HG03520 (cell line): ENCODE data around the gene ANKH.
"Not testable (repeated sequence)": the region's sequence is repeated elsewhere in the genome, so short reads cannot be mapped to it uniquely, and the experiment has no call there.

Experiments used
- ATAC-seq: cut with Tn5 transposase; IDR thresholded peaks from one replicate; pipeline ENCODE4 v1.9.1; 2021; ENCODE audit warnings: mild to moderate bottlenecking, moderate library complexity; ENCODE audit not compliant: unreplicated experiment

Gene ANKH

DNA sequence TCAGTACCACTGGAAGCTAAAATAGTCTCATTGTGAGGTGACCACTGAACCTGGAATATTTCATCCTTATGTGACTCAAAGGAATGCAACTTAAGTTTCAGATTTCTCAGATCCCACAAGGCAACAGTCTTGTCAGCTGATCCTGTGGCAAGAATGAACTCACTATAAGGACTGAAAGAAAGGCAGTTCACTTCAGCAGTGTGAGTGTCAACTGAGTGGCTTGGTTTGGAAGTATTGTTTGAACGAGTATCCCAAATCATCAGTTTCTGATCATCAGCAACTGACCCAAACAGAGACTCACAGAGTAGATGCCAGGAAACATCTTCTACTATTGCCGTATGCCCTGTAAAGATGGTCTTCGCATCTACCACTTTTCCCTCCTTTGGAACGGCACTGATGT lies 74.2 kb downstream of the ANKH start:
- ATAC-seq = not testable (repeated sequence)

DNA sequence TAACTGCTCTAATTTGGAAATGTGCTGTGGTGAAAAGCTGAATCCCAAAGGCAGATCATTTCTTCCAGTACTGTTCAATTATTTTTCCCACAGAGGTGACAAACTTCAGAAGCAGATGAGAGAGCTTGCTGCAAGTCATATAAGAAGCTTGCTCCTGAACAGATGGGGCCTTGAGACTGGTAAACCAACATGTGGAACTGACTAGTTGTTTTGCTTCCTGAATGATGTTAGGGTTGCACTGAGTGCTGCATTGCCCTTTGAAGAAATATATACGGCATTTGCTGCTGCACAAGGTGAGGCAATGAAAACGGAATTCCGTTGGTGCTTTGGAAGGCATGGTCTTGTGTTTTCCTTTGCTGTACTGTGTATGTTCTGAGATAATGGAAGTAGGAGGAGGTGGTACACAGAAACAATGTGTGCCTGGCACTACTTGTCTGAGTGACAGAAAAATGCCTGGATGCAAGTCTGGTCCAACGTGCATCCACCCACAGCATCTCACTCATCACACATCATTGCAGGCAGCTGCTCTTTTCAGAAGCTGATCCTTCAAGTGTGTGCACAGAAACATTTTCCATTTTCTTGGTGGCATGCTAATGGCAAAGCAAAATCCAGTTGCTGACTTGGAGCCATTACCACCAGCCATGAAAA lies 76.9 kb downstream of the ANKH start:
- ATAC-seq = no peak

DNA sequence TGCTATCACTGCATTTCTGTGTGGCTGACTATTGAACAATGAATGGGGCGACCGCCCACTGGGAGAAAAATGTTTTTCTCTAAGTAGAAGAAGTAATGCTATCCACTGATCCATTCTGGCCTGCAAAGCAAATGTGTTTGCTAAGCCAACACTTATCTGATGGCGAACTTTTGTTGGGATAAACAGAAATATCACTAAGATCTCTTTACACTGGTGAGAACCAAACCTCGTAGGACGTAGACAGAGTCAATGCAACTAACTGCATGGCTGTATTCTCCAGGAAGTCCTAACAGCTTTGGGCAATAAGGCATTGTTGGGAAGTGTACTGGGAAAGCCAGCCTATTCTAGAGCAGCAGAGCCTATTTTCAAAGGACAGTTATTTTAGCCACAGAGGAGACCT lies 77.7 kb downstream of the ANKH start:
- ATAC-seq = no peak

DNA sequence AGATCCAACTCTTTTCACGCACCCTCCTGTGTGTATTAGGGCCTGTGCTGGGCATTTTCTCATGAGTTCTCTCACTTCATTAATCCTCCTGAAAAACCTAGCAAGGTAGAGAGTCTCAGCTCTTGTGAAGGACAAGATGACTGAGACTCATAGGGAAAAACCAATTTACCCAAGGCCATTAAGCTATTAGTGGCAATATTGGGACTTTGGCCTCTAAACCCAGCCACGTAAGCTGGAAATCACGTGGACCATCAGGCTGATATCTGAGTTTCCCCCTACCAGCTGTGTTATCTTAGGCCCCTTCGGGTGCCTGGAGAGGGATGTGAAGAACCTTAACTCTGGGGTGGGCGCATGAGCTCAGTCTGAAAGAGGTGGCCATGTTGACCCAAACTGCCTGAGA lies 80.7 kb downstream of the ANKH start:
- no peak for ATAC-seq

DNA sequence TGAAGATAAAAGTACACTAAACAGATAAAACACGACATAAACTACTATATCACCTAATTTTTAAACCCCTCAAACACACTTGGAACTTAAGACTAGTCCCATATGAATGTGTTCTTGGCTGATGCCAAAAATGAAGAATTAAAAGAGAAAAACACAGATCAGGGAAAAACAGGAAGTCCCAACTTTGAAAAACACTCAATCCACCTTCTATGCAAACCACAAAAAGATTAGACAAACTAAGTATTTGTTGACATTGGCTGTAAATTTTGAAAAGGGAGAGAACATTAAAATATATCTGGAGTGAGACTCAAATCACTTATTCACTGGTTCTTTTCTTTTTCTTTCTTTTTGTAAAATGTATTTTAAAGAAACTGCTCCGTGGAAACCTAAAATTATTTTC lies 81.4 kb downstream of the ANKH start:
- no peak for ATAC-seq

DNA sequence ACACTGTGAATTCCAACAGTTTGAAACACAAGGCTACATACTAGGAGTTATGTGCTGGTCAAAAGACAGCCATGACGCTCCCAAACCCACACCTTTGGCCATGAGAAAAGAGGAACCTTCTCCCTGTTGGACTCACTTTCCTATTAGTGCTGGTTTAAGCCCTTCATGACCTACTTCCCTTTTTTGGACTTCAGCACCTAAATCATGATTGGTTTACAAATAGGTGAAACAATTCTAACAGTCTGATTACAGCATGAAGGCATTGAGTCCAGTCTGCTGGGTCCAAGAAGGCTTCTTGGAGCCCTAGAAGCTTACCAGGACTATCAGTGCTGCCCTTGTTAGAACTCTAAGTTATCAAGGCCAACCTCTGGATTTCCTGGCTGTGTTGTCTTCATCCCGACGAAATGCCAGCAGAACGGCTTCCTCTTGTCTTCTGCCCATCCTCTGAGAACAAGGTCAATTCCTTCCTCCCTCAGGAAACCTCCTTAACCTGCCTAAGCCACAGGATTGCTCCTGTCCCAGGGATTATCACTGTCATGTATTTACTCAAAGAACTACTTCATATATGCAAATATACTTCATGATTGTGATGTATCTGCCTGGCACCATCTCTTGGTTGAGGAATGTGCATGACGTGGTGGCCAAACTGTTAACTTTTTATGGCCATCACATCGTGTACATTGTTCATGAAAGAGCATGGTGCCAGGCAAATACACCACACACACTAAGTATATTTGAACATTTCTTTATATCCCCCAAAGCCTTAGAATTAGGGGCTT lies 83.6 kb downstream of the ANKH start:
- no peak for ATAC-seq

DNA sequence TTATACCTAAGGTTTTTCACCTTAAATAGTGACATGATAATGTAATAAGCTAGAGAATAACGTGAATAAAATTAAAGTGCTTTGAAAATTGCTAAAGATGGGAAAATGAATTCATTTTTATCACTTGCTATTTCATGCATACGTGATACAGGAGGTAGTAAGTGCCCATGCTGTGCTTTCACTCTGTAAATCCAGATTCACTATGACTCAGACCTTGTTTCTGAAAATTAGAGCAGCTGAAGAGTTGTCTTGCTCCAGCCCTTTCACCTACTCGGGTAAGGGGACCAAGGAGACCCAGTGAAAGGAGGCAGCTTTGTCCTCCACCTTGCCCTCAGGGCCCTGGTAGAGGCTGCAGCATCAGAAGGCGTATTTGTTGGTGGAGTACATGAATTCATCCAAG lies 87.9 kb downstream of the ANKH start:
- ATAC-seq = peak; percentile 84

DNA sequence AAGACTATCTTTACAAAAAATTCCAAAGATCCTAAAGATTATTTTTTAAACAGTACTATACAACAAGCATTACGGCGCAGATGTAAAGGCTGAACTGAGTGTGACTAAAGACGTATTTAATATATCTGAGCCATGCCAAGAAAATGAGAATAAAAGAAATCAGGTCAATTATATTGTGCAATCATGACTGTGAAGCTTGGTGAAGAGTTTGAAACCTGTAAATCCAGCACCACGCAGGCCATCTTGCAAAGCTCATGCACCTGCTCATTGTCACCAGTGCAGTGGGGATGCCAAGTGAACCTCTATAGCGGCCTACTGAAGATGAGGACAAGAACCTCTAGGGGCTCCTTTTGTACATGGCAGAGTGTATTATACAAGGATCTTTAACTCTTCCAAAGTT lies 89.0 kb downstream of the ANKH start:
- no peak for ATAC-seq

DNA sequence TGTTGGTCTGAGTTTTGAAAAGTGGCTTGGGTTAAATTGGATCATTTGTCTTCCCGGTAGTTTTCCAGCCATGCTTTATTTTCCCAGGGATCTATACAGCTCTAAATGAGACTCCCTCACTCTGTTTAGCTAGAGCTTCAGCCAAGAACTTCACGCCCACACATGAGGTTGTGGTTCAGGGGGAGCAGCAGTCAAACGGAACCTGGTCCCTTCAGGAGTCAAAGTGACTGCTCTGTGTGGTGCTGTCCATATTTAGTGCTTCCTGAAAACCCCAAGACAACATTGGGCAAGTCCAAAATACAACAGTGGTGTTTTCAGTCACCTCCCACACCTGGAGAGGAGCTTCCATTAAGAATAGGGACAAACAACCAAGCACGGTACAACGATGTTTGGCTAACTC lies 90.5 kb downstream of the ANKH start:
- ATAC-seq = peak; percentile 52

DNA sequence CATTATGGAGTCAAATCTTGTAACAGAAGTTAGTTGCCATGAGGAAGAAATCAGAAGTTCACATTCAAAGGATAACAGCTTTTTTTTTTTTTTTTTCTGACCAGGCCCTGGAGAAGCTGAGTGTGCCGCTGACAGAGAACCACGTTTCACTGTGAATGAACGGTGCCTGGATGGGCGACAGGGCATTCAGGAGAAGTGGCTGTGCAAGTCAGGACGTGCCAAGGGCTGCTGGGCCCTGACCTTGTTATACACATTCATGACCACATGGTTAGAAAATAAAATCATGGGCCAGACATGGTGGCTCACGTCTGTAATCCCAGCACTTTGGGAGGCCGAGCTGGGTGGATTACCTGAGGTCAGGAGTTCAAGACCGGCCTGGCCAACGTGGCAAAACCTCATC lies 91.6 kb downstream of the ANKH start:
- ATAC-seq = no peak

DNA sequence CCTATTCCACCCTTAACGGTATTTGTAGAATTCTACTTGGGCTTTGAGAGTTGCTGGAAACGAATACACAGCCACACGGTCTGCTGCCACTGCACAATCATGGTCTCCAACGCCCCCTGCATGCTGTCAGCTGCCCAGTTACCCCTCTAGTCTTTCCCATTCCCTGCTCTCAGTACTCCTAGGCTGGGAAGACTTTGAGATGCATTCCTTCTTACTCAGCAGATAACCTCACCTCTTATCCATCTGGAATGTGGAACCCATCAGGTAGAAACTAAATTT lies 92.8 kb downstream of the ANKH start:
- ATAC-seq = no peak

DNA sequence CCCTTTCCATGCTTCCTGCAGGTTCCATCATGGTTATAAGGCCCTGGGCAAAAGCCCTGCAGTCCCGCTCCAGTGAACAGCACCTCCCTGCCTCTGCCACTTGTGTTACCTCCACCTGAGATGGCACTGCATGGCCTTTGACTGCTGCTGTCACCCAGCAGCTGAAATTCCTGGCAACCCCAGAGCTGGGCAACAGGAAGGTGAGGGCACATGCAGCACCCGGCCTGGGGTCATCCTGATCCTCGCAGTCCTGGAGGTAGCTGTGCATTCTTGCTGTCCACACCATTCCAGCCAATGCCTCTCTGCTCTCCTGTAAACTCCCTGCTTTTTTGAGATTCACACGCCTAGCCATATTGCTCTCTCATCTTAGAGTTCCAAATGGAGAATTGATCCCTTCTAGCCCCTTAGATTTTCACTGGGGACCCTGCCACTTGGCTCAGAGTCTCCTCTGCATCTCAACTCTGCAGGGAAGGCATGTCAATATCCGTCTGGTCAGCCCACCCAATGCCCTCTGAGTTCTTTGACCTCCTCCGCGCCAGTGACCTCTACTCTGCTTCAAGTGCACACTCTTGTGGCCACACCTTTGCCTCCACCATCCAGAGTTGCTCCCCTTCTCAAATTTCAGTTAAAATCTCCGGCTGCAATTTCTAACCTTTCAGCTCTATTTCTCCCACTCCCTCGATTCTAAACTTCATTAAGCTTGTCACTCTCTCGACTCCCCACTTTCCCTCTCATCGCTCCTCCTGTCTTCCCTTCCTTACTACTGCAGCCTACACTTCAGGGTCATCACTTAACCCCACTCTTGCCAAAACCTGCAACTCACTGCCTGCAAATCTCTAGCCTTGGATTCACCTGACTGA lies 93.4 kb downstream of the ANKH start:
- ATAC-seq = no peak

DNA sequence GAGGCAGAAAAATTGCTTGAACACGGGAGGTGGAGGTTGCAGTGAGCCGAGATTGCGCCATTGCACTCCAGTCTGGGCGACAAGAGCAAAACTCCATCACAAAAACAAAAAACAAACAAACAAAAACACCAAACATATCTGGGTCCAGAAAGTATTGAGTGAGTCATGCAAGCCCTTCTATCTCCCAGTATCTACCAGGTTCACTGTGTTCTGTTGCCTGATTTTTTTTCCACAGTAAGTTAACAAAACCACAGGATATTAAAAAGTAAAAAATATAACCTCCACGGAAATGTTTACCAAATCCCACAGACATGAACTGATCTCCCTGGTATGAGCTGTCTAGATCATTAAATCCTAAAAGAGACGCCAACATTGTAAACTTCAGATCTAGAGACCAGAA lies 94.4 kb downstream of the ANKH start:
- ATAC-seq = no peak

DNA sequence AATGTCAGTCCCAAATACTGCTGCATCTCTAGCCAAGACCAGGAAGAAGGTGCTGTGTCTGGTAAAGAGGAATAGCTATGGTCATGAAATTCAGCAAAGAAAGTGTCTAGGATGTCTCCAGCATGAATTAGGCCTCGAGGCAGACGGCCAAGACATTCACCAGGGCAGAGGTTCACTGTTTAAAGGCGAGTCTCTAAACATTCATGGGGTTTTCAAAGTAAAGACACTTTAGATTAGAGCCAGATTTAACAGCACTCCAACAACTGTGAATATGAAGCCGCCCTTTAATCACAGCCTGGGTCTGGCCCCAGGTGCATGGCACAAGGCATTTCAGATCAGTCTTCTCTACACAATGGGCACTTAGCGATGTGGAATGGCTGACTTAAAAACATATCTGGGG lies 95.0 kb downstream of the ANKH start:
- no peak for ATAC-seq

DNA sequence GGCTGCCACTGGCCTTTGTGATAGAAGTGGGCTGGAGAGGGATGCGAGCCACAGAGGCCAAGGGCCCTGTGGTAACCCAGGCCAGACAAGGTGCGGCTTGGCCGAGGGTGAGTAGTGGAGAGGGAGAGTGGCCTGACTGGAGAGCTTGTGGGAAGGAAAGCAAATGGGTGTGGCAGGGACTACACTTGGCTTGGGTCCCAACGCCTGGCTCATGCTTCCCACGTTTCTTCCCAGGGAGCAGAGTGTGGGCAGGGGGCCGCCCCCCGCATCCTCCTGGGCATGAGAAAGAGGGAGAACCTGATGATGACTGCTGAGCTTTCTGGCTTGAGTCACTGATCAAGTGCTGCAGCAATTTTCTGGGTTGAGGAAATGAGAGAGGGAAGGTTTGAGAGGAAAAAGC lies 95.7 kb downstream of the ANKH start:
- ATAC-seq = no peak

DNA sequence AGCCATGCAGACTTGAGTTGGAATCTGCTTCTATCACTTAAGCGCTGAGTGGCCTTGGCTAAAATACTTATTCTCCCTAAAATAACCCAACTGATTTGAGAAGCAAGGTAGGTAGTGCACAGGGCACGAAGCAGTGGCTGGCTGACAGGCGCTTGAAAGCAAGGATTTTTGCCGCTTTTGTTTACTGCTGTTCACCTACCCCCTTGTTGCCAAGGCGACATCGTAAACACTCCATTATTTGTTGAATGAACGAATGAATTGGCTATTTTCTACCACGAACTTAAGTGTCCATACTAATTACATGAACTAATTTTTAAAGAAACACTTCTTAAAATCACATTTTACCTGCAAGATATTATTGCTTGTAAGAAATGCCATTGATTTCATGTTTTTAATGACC lies 98.0 kb downstream of the ANKH start:
- ATAC-seq = no peak

DNA sequence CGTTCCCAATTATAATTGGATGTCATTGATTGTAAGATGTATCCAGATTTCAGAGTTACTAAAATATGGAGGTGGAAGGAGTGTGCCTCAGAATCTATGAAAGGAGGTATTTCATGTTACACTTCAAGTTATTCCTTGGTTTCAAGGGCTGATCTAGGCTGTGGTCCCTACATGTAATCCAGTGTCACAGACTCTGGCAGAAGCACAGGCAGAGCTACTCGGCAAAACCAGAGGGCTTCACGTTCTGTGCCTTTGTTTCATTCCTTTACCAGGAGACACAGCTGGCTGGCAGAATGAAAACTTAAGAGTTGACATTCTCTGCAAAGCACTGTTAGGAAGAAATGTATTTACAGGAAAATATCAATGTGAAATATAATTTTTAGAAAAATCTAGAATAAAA lies 99.6 kb downstream of the ANKH start:
- ATAC-seq = no peak

DNA sequence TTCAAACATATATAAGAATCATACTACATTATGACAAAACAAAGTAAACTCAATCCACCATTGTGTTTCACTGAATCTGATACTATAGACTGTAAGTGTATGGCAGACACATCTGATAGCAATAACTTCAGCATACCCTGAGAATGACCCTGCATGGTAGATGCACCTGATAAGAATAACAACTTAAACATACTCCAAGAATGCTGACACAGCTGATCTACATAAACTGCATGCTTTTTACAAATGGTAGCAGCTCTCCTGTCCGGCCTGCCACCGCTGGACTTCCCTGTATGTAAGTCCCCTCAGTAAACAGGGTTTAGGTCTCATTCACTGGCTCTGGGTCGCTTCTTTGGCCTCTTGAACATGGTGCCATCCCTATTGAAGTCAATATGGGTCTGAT lies 100.4 kb downstream of the ANKH start:
- ATAC-seq = no peak

DNA sequence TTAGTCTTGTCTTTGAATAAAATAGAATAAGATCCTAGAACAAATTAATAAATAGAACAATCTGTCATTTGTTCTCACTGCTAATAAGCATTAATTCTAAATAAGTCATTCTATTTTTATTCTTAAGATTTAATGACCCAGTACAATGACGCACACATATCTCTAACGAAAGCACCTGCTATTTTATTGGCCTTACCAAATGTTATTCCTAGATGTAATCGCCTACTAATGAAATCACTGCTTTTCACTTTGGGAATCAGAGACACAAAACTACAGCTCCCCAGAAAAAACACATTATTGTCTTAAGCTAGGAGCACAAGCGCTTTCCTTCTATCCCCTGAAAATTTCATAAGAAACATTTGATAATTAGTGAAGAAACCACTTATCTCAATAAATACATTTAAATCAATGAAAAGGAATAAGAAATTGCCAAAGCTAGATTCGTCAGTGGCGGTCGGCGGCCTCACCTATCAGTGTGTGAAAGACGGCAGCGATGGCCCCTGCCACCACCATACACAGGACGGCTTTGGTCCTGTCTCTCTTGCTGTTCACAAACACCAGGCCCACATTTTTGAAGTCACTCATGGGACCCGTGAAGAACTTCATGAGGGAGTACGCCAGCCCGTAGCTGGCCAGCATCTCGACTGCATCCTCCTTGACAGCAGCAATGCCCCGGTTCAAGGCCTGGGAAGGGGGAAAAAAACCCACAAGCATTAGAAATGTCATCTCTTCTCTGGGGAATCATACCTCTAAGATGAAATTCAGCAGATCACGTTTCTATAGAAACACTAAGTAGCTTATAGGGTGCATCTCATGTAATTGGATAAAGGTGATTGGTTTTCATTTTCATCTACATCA lies 102.8 kb downstream of the ANKH start:
- no peak for ATAC-seq

DNA sequence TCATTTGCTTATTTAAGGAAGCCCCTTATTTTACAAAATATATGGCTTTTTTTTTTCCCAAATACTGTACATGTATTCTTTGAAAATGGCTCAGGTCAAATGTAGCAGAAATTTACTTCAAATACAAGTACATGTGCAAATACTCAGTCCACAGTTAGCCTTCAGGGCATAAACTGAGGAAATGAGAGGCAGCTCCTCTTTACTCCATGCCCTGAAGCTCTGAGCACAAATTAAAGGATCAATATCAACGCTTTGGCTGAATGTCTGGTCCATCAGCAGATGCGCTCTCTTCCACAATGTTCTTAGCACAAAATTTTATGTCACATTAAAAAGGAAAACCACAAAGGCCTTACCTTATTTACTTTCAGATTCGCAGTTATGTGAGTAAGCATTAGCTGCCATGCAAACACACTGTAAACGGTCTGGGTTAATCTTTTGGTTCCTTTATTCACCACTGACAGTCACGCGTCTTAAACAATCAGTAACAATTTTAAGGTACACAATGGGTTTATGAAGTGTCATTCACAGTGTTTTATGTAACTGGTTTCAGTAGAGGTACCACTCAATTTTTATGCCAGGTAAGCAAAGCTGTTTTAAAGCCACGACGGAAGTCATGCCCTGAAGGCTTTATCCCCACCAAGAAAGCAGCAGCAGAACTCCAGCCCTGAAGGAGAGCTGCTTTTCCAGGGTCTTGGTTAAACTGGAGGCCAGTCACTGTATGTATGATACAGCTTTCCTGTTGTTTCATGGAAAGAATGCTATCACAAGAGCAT lies 103.7 kb downstream of the ANKH start:
- ATAC-seq = peak; percentile 62
